A549 (cell line): ENCODE measurements around the gene COL7A1. TPM values are rescaled to one million over a fixed set of nuclear protein-coding genes. Genes with fewer than 3 reads are reported as not detected.

Source experiments
- ATAC-seq, 2 experiments: fragments of 200-7000 bp in 1 of 2; fragments of >200 bp in 1 of 2; cut with Nextera tagmentation in 1 of 2; cut with Tn5 transposase in 1 of 2; 3 replicates each; pipeline versions ENCODE4 v1.8.0 to v1.9.1; 2018 to 2020; ENCODE audit warnings: mild to moderate bottlenecking in 1 of 2, moderate library complexity in 1 of 2
- CTCF ChIA-PET: fragments of 300-600 bp; sonication (Branson Sonifier 250); formaldehyde crosslinking; extraction: SDS; loops from one replicate; lab custom pipeline; 2021; ENCODE audit warnings: antibody characterized with exemption, inconsistent platforms; lab: Yijun Ruan, JAX
- POLR2A ChIA-PET: fragments of 350-600 bp; formaldehyde crosslinking; extraction: SDS; loops from one replicate; lab custom pipeline; 2021; ENCODE audit warnings: antibody characterized with exemption, inconsistent platforms; lab: Yijun Ruan, JAX
- DNase-seq, 2 experiments: peaks; one replicate each; pipeline versions ENCODE4 v3.0.0 to v3.0.0-alpha.2; 2011 to 2016; ENCODE audit warnings: low read depth in 1 of 2, low spot score in 1 of 2
- FAIRE-seq: peaks from 2 replicates; lab custom pipeline; 2011; peaks lifted over from hg19 to GRCh38; lab: Jason Lieb, UNC
- H3K27ac ChIP-seq, 2 experiments: fragments of >200 bp; sonication (Bioruptor Twin); formaldehyde crosslinking; 3 replicates each; pipeline ENCODE4 v1.5.1; 2016 to 2017
- H3K4me1 ChIP-seq: fragments of >200 bp; sonication (Bioruptor Twin); formaldehyde crosslinking; 3 replicates; pipeline ENCODE4 v1.6.1; 2016
- H3K4me2 ChIP-seq: fragments of >200 bp; sonication (Bioruptor Twin); formaldehyde crosslinking; 3 replicates; pipeline ENCODE4 v1.6.1; 2016
- H3K4me3 ChIP-seq: fragments of >200 bp; sonication (Bioruptor Twin); formaldehyde crosslinking; 3 replicates; pipeline ENCODE4 v1.5.1; 2016
- H3K9me3 ChIP-seq: fragments of >200 bp; sonication (Bioruptor Twin); formaldehyde crosslinking; 3 replicates; pipeline ENCODE4 v1.6.1; 2016
- BCL3 ChIP-seq: fragments of >200 bp; sonication (Bioruptor Twin); formaldehyde crosslinking; IDR thresholded peaks from 3 replicates; pipeline ENCODE4 v1.6.1; 2016
- CEBPB ChIP-seq, 2 experiments: fragments of >200 bp in 1 of 2; sonication (Bioruptor Twin) in 1 of 2; formaldehyde crosslinking in 1 of 2; IDR thresholded peaks; 2 replicates each; pipeline ENCODE4 v1.6.1; 2012 to 2016
- E2F6 ChIP-seq: IDR thresholded peaks from 2 replicates; pipeline ENCODE4 v1.6.1; 2012; ENCODE audit warnings: low read depth, borderline replicate concordance
- EHMT2 ChIP-seq: fragments of 200-600 bp; sonication (generic); IDR thresholded peaks from 2 replicates; pipeline ENCODE4 v1.6.1; 2016; ENCODE audit warnings: antibody characterized with exemption, low read depth, mild to moderate bottlenecking, moderate library complexity
- ELK1 ChIP-seq: fragments of 150-350 bp; IDR thresholded peaks from 2 replicates; pipeline ENCODE4 v1.6.1; 2014; ENCODE audit warnings: low read depth, mild to moderate bottlenecking, low read length
- GATA3 ChIP-seq: IDR thresholded peaks from 2 replicates; pipeline ENCODE4 v1.6.1; 2012; ENCODE audit warnings: borderline replicate concordance
- HDAC2 ChIP-seq: fragments of 200-600 bp; sonication (generic); IDR thresholded peaks from 2 replicates; pipeline ENCODE4 v1.6.1; 2016
- HEYL ChIP-seq: fragments of 250-450 bp; sonication (Bioruptor Pico); IDR thresholded peaks from 2 replicates; pipeline ENCODE4 v1.8.0; 2021; ENCODE audit warnings: mild to moderate bottlenecking, moderate library complexity
- JUN ChIP-seq, 2 experiments: fragments of >200 bp; sonication (Bioruptor Twin); formaldehyde crosslinking; IDR thresholded peaks; 2 replicates in 1 of 2; 3 replicates in 1 of 2; pipeline ENCODE4 v1.6.1; 2016 to 2017
- JUNB ChIP-seq: fragments of >200 bp; sonication (Bioruptor Twin); formaldehyde crosslinking; IDR thresholded peaks from 2 replicates; pipeline ENCODE4 v1.6.1; 2016
- NPAS2 ChIP-seq: fragments of 250-450 bp; sonication (Bioruptor Pico); IDR thresholded peaks from 2 replicates; pipeline ENCODE4 v1.8.0; 2022; ENCODE audit warnings: mild to moderate bottlenecking, moderate library complexity, borderline replicate concordance
- RAD21 ChIP-seq, 2 experiments: fragments of >200 bp in 1 of 2; sonication (Bioruptor Twin) in 1 of 2; formaldehyde crosslinking in 1 of 2; IDR thresholded peaks in 1 of 2; conservative IDR thresholded peaks in 1 of 2; 2 replicates in 1 of 2; 3 replicates in 1 of 2; pipeline ENCODE4 v1.6.1; 2012 to 2018; ENCODE audit warnings: inconsistent platforms in 1 of 2
- REST ChIP-seq: fragments of 200-600 bp; sonication (generic); IDR thresholded peaks from 2 replicates; pipeline ENCODE4 v1.6.1; 2016; ENCODE audit warnings: antibody characterized with exemption, mild to moderate bottlenecking, moderate library complexity
- RNF2 ChIP-seq: fragments of 200-600 bp; sonication (generic); IDR thresholded peaks from 2 replicates; pipeline ENCODE4 v1.6.1; 2016; ENCODE audit warnings: low read depth, mild to moderate bottlenecking, antibody characterized with exemption, moderate library complexity, borderline replicate concordance
- TFCP2L1 ChIP-seq: fragments of 250-450 bp; sonication (Bioruptor Pico); IDR thresholded peaks from 2 replicates; pipeline ENCODE4 v1.5.0; 2021; ENCODE audit warnings: mild to moderate bottlenecking
- TP53 ChIP-seq: fragments of 250-450 bp; sonication (Bioruptor Pico); IDR thresholded peaks from 2 replicates; pipeline ENCODE4 v1.5.0; 2021; ENCODE audit warnings: mild to moderate bottlenecking, moderate library complexity
- USF2 ChIP-seq: fragments of 450-650 bp; IDR thresholded peaks from 2 replicates; pipeline ENCODE4 v1.6.1; 2014; ENCODE audit warnings: antibody characterized with exemption
- WGBS: methylation state at CpG from one replicate; pipeline ENCODE4 v1.1.6; 2017; ENCODE audit errors: missing lambda C conversion rate; 5-methylcytosine and 5-hydroxymethylcytosine counted together
- polyA plus RNA-seq, 4 experiments: library from polyadenylated mRNA; depleted of rRNA in 3 of 4; stranded (reverse); fragments of >200 nt; fragmentation: RNase III in 1 of 4; extraction: RNeasy Plus Mini Kit Qiagen cat#74134 plus additional on column Dnase treatment in 1 of 4; gene quantifications; 2 replicates in 3 of 4; 3 replicates in 1 of 4; pipeline ENCODE4 v1.2.3, GENCODE V29; 2011 to 2017

The COL7A1 gene
- polyA plus RNA-seq, 2 of the 4 experiments (the other 2 are of a cell fraction): 36.5 to 240 TPM

- DNase-seq: no peak
- POLR2A ChIA-PET: no interaction called here
Observed at GRCh38 chr3:48548126-48548525, 47.0 kb downstream of the COL7A1 start.

More at GRCh38 chr3:48548126-48548525, 47.0 kb downstream of the COL7A1 start:
- H3K4me1 ChIP-seq: no peaks in the 10 kb centered on the region
- H3K4me3 ChIP-seq: no peak overlapping the region
- H3K27ac ChIP-seq: no peak overlapping the region
- no peak for FAIRE-seq
- 76% methylated on average over 5 of the region's 5 CpGs for WGBS
- ATAC-seq: no peak
- no peaks in the 10 kb centered on the region for H3K9me3 ChIP-seq
- CTCF ChIA-PET: interaction anchor here (1.0 to 3.8 kb wide), 12 partner anchors 15 to 274 kb away, joined by 3 to 39 read pairs (median 6); a partner anchor contains a TSS
- no peak overlapping the region for H3K4me2 ChIP-seq
- no peak for TF ChIP-seq TFCP2L1
- no peak for TF ChIP-seq TP53 (CRISPR knock-in tag)
- no peak for TF ChIP-seq ELK1
- no peak for TF ChIP-seq USF2
- no peak for TF ChIP-seq CEBPB (IDR thresholded peaks at IDR 0.05)
- no peak for TF ChIP-seq RNF2
- no peak for TF ChIP-seq JUN (IDR thresholded peaks at IDR 0.05)
- TF ChIP-seq GATA3: no peak
- no peak for TF ChIP-seq NPAS2 (CRISPR knock-in tag)
- TF ChIP-seq HEYL (CRISPR knock-in tag): no peak
- no peak for TF ChIP-seq EHMT2
- TF ChIP-seq RAD21 (conservative IDR thresholded peaks at IDR 0.05 in 1 of 2, IDR thresholded peaks at IDR 0.05 in 1 of 2): no peak
- no peak for TF ChIP-seq BCL3
- TF ChIP-seq E2F6: no peak
- TF ChIP-seq REST: no peak
- TF ChIP-seq JUNB: no peak
- TF ChIP-seq HDAC2: no peak
